HG02938 (cell line): Measurements from ENCODE around the gene OAT.

ENCODE experiments used
- ATAC-seq: cut with Tn5 transposase; IDR thresholded peaks from one replicate; pipeline ENCODE4 v1.9.1; 2021; ENCODE audit warnings: mild to moderate bottlenecking, moderate library complexity; ENCODE audit not compliant: unreplicated experiment

The OAT gene

GRCh38 chr10:124356701-124357560 is 61.8 kb downstream of the OAT start:
- ATAC-seq: no peak

GRCh38 chr10:124354411-124355382 is 64.0 kb downstream of the OAT start:
- ATAC-seq: no peak

DNA sequence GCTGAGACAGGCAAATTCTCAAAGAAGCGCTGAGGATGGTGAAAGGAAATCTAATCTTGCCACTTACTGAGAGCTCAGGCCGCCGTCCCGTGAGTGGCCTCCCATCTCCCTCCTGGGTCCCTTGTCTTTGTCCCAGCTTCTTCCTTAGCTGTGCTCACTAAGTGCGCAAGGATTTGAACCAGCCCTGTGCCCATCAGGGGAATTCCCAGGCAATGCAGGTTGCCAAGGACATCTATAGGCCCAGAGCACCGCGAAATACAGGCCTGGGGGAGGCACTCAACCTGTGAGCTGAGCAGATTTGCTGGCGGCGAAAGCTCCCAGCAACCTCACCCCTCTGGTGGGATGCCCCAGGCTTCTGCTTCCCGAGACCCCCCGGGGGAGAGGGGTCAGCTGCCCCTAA is 64.8 kb downstream of the OAT start:
- ATAC-seq: no peak

- ATAC-seq: no peak
Observed at GRCh38 chr10:124353091-124353815, 65.5 kb downstream of the OAT start.

GRCh38 chr10:124351481-124352220 is 67.1 kb downstream of the OAT start:
- ATAC-seq: no peak

DNA sequence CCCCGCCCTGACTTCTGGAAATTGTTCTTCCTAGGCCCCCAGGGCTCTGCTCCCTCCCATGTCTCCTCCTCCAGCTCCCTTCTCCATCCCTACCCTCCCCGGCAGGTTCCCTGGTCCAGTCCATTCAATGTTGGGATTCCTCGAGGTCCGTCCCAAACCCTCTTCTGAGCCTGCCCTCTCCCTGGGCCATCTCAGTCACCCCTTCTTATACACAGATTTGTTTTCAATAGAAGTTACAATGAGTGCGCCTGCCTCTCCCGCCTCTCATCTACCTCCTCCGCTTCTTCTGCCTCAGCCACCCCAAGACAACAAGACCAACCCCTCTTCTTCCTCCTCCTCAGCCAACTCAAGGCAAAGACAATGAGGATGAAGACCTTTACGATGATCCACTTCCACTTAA is 67.9 kb downstream of the OAT start:
- ATAC-seq: no peak

GRCh38 chr10:124349996-124350280 is 68.8 kb downstream of the OAT start:
- ATAC-seq: no peak

GRCh38 chr10:124349231-124349995 is 69.3 kb downstream of the OAT start:
- ATAC-seq: no peak

DNA sequence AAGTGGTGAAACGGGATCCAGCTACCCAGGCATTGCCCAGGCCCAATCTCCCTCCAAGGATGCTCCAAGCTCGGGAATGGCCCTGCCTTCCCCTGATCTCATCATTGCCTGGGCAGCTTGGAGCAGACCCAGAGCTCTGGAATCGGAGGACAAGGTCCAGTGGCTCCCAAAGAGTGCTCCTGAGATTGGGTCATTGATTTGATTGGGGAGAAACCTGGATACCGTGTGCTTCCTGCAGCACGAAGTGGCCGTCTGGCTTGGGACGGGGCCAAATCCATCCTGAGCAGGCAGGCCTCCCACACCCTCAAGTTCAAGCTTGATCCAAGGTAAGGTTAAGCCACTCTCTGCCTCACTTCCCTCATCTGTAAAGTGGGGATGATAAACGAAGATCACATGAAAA is 69.9 kb downstream of the OAT start:
- no peak for ATAC-seq

DNA sequence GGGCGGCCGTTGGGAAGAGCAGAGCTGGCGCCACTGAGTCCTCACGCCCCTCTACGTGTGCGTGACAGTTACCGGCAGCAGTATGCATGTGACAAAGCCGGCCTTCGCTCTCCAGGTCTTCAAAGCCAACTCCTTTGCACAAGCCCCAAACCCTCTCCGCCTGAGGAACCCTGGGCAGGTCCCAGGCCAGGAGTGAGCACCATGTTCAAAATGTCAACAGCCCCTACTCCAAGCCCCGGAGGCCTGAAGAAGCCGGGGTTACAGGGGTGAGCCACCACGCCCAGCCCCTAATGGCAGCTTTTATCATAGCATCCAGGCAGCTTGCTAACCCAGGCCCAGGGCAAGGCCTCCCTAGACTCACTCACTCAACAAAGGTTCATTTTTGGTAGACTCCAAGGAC is 70.8 kb downstream of the OAT start:
- no peak for ATAC-seq
